GM18867 (cell line): Measurements from ENCODE around the gene RPUSD1.
"Not testable (repeated sequence)": the region's sequence is repeated elsewhere in the genome, so short reads cannot be mapped to it uniquely, and the experiment has no call there.

Source experiments
- ATAC-seq: cut with Tn5 transposase; IDR thresholded peaks from one replicate; pipeline ENCODE4 v1.9.1; 2021; ENCODE audit warnings: mild to moderate bottlenecking, moderate library complexity; ENCODE audit not compliant: unreplicated experiment

The RPUSD1 gene

GRCh38 chr16:785563-786535, 2.3 kb downstream of the RPUSD1 start:
- no peak for ATAC-seq

GRCh38 chr16:784431-784830, 3.8 kb downstream of the RPUSD1 start:
- ATAC-seq = no peak

- no peak for ATAC-seq
These were observed 4.6 kb downstream of the RPUSD1 start for GRCh38 chr16:783404-784161.

GRCh38 chr16:782766-783403, 5.3 kb downstream of the RPUSD1 start:
- no peak for ATAC-seq

- ATAC-seq = no peak
These were observed 5.9 kb downstream of the RPUSD1 start for GRCh38 chr16:782258-782657.

- no peak for ATAC-seq
These were observed 6.7 kb downstream of the RPUSD1 start for GRCh38 chr16:781346-782010.

GRCh38 chr16:780296-780695, 7.9 kb downstream of the RPUSD1 start:
- no peak for ATAC-seq

GRCh38 chr16:779561-779960, 8.6 kb downstream of the RPUSD1 start:
- ATAC-seq = no peak

GRCh38 chr16:778909-779527, 9.2 kb downstream of the RPUSD1 start:
- no peak for ATAC-seq

GRCh38 chr16:778447-778846, 9.7 kb downstream of the RPUSD1 start:
- ATAC-seq = no peak

GRCh38 chr16:777826-778225, 10.4 kb downstream of the RPUSD1 start:
- no peak for ATAC-seq

GRCh38 chr16:776824-777223, 11.4 kb downstream of the RPUSD1 start:
- ATAC-seq = no peak

- not testable (repeated sequence) for ATAC-seq
These were observed 11.9 kb downstream of the RPUSD1 start for GRCh38 chr16:776298-776697.

- ATAC-seq = no peak
These were observed 12.9 kb downstream of the RPUSD1 start for GRCh38 chr16:775236-775796.

- ATAC-seq = no peak
These were observed 13.8 kb downstream of the RPUSD1 start for GRCh38 chr16:774086-775001.

- no peak for ATAC-seq
These were observed 15.2 kb downstream of the RPUSD1 start for GRCh38 chr16:772959-773358.

- ATAC-seq = no peak
These were observed 17.8 kb downstream of the RPUSD1 start for GRCh38 chr16:770411-770810.

GRCh38 chr16:769934-770333, 18.2 kb downstream of the RPUSD1 start:
- no peak for ATAC-seq

- no peak for ATAC-seq
These were observed 18.9 kb downstream of the RPUSD1 start for GRCh38 chr16:769184-769784.
